Thyroid gland (tissue), 4 donors: ENCODE measurements around the gene WFIKKN2.

Source experiments
- POLR2A ChIP-seq, 2 donors: fragments of 450-650 bp; IDR thresholded peaks; one replicate each; pipeline ENCODE4 v1.6.1; 2017; ENCODE audit warnings: antibody characterized with exemption in 2 of 2, mild to moderate bottlenecking in 2 of 2, moderate library complexity in 1 of 2
- TF ChIP-seq, protein P1 (sequence below), 6 experiments: fragments of 200-600 bp in 3 of 6; fragments of 450-650 bp in 3 of 6; sonication (generic) in 3 of 6; IDR thresholded peaks; one replicate each; pipeline ENCODE4 v1.5.1; 2016 to 2019; ENCODE audit warnings: antibody characterized with exemption in 6 of 6, mild to moderate bottlenecking in 2 of 6, inconsistent platforms in 1 of 6, moderate library complexity in 1 of 6

DNA sequence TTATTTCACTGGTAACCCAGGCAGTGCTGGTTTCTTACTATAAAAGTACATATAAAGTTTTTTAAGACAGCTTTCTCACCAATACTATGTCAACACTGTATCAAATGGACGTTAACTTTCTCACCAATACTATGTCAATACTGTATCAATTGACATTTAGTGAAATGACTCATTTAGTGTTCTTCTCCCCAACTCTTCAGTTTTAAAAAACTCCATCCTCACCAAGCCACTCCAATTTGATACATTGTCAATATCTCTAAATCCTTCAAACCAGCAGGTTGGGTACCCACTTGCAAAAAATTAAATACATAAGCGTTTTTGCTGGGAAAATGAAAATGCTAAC, 25.9 kb downstream of the WFIKKN2 start:
- TF ChIP-seq, protein P1, sequence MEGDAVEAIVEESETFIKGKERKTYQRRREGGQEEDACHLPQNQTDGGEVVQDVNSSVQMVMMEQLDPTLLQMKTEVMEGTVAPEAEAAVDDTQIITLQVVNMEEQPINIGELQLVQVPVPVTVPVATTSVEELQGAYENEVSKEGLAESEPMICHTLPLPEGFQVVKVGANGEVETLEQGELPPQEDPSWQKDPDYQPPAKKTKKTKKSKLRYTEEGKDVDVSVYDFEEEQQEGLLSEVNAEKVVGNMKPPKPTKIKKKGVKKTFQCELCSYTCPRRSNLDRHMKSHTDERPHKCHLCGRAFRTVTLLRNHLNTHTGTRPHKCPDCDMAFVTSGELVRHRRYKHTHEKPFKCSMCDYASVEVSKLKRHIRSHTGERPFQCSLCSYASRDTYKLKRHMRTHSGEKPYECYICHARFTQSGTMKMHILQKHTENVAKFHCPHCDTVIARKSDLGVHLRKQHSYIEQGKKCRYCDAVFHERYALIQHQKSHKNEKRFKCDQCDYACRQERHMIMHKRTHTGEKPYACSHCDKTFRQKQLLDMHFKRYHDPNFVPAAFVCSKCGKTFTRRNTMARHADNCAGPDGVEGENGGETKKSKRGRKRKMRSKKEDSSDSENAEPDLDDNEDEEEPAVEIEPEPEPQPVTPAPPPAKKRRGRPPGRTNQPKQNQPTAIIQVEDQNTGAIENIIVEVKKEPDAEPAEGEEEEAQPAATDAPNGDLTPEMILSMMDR (IDR thresholded peaks at IDR 0.05) = no peak
- no peak for TF ChIP-seq POLR2A (IDR thresholded peaks at IDR 0.05)
